ACHN (cell line): ENCODE results near the gene SULT1B1.
"Not testable (repeated sequence)": the region's sequence is repeated elsewhere in the genome, so short reads cannot be mapped to it uniquely, and the experiment has no call there.

ENCODE experiments used
- DNase-seq: peaks from one replicate; pipeline ENCODE4 v3.0.0-alpha.2; 2015
- in situ Hi-C: cut with HindIII; loops from 2 replicates; pipeline ENCODE4 v1.10.0; 2017; ENCODE audit warnings: low sequenced_read_pairs, low pct_ligation_motif_present, low pct_unique_long_range_greater_than_20kb

Gene SULT1B1

GRCh38 chr4:69760455-69760854 is at the start of gene SULT1B1:
TSS of gene SULT1B1 (minus strand) at chr4:69760620. CDS start at chr4:69755217, 5,403 bp downstream.
- in situ Hi-C loops: no loop called here
- no peak for DNase-seq

- in situ Hi-C loops: no loop called here
- DNase-seq: no peak
These were observed 40.2 kb upstream of the SULT1B1 start for GRCh38 chr4:69800599-69800998.

GRCh38 chr4:69799337-69799736 is 38.9 kb upstream of the SULT1B1 start:
- in situ Hi-C loops: no loop called here
- no peak for DNase-seq

- no peak for DNase-seq
- in situ Hi-C loops: no loop called here
These were observed 33.3 kb upstream of the SULT1B1 start for GRCh38 chr4:69793732-69794131.

GRCh38 chr4:69787879-69788278 is 27.5 kb upstream of the SULT1B1 start:
- in situ Hi-C loops: no loop called here

GRCh38 chr4:69786547-69786946 is 26.1 kb upstream of the SULT1B1 start:
- in situ Hi-C loops: no loop called here
- DNase-seq: no peak

More at GRCh38 chr4:69787879-69788278, 27.5 kb upstream of the SULT1B1 start:
- no peak for DNase-seq

- no peak for DNase-seq
- in situ Hi-C loops: no loop called here
These were observed 24.9 kb upstream of the SULT1B1 start for GRCh38 chr4:69785211-69785831.

- in situ Hi-C loops: no loop called here
- no peak for DNase-seq
These were observed 22.4 kb upstream of the SULT1B1 start for GRCh38 chr4:69782651-69783310.

GRCh38 chr4:69781458-69782418 is 21.3 kb upstream of the SULT1B1 start:
- no peak for DNase-seq
- in situ Hi-C loops: no loop called here

- no peak for DNase-seq
- in situ Hi-C loops: no loop called here
These were observed 19.7 kb upstream of the SULT1B1 start for GRCh38 chr4:69780141-69780540.

- no peak for DNase-seq
- in situ Hi-C loops: no loop called here
These were observed 16.3 kb upstream of the SULT1B1 start for GRCh38 chr4:69776696-69777095.

GRCh38 chr4:69775321-69775867 is 15.0 kb upstream of the SULT1B1 start:
- DNase-seq: no peak
- in situ Hi-C loops: no loop called here

- in situ Hi-C loops: no loop called here
- DNase-seq: no peak
These were observed 13.1 kb upstream of the SULT1B1 start for GRCh38 chr4:69773484-69773883.

GRCh38 chr4:69768554-69768953 is 8.1 kb upstream of the SULT1B1 start:
- in situ Hi-C loops, DNase-seq: not testable (repeated sequence)

- in situ Hi-C loops: no loop called here
- no peak for DNase-seq
These were observed 5.3 kb upstream of the SULT1B1 start for GRCh38 chr4:69765751-69766150.

GRCh38 chr4:69764311-69764710 is 3.9 kb upstream of the SULT1B1 start:
- no peak for DNase-seq
- in situ Hi-C loops: no loop called here

GRCh38 chr4:69763233-69763632 is 2.8 kb upstream of the SULT1B1 start:
- in situ Hi-C loops: no loop called here
- DNase-seq: no peak

- DNase-seq: no peak
- in situ Hi-C loops: no loop called here
These were observed 1.2 kb downstream of the SULT1B1 start for GRCh38 chr4:69759189-69759604.

GRCh38 chr4:69757464-69757863 is 3.0 kb downstream of the SULT1B1 start:
- in situ Hi-C loops: no loop called here

More at GRCh38 chr4:69757464-69757863, 3.0 kb downstream of the SULT1B1 start:
- DNase-seq: no peak
